PFSK-1 (cell line): Measurements from ENCODE around the gene TTC4.

Experiments
- POLR2AphosphoS5 ChIP-seq: IDR thresholded peaks from 2 replicates; pipeline ENCODE4 v1.6.1; 2012; ENCODE audit warnings: low read depth, mild to moderate bottlenecking, control low read depth, low read length, moderate library complexity
- SIN3A ChIP-seq: IDR thresholded peaks from 2 replicates; pipeline ENCODE4 v1.6.1; 2012; ENCODE audit warnings: mild to moderate bottlenecking, low read length, moderate library complexity, borderline replicate concordance; ENCODE audit not compliant: insufficient read depth

- TF ChIP-seq POLR2AphosphoS5 (no peak), SIN3A (no peak)
Observed at GRCh38 chr1:54724771-54725170, 9.1 kb downstream of the TTC4 start.
